Osteoblast (primary cell): ENCODE results near the gene RBM33. TPM values are rescaled to one million over a fixed set of nuclear protein-coding genes. Genes with fewer than 3 reads are reported as not detected.

ENCODE experiments used
- DNase-seq: peaks from one replicate; pipeline ENCODE4 v3.0.0; 2011; ENCODE audit warnings: low spot score, mixed read lengths; ENCODE audit not compliant: insufficient read length; ENCODE audit errors: missing footprints
- H2AFZ ChIP-seq: 2 replicates; pipeline ENCODE4 v1.6.0; 2011; ENCODE audit warnings: mild to moderate bottlenecking, low read length
- H3K27ac ChIP-seq: 2 replicates; pipeline ENCODE4 v1.5.1; 2011; ENCODE audit warnings: mild to moderate bottlenecking, low read depth, low read length, moderate library complexity
- H3K27me3 ChIP-seq: 2 replicates; pipeline ENCODE4 v1.6.0; 2012; ENCODE audit warnings: mild to moderate bottlenecking, control low read depth, inconsistent platforms, low read length, moderate library complexity; ENCODE audit not compliant: insufficient read depth
- H3K36me3 ChIP-seq: 2 replicates; pipeline ENCODE4 v1.5.1; 2011; ENCODE audit warnings: mild to moderate bottlenecking, low read length, control low read depth, moderate library complexity; ENCODE audit not compliant: insufficient read depth
- H3K4me1 ChIP-seq: 2 replicates; pipeline ENCODE4 v1.5.1; 2011; ENCODE audit warnings: mild to moderate bottlenecking, low read length, control low read depth, moderate library complexity; ENCODE audit not compliant: insufficient read depth
- H3K4me2 ChIP-seq: 2 replicates; pipeline ENCODE4 v1.6.0; 2011; ENCODE audit warnings: mild to moderate bottlenecking, low read length; ENCODE audit not compliant: insufficient read depth
- H3K4me3 ChIP-seq: fragments of 200-600 bp; sonication (generic); 3 replicates; pipeline ENCODE4 v1.5.1; 2012; ENCODE audit warnings: mild to moderate bottlenecking, low read length, inconsistent platforms; ENCODE audit not compliant: insufficient read depth
- H3K79me2 ChIP-seq: 2 replicates; pipeline ENCODE4 v1.6.0; 2012; ENCODE audit warnings: mild to moderate bottlenecking, low read length, control low read depth, inconsistent platforms; ENCODE audit not compliant: insufficient read depth
- H3K9me3 ChIP-seq: 2 replicates; pipeline ENCODE4 v1.5.1; 2011; ENCODE audit warnings: low read depth, low read length, control low read depth
- H4K20me1 ChIP-seq: 2 replicates; pipeline ENCODE4 v1.6.0; 2012; ENCODE audit warnings: mild to moderate bottlenecking, low read length, control low read depth; ENCODE audit not compliant: insufficient read depth
- CTCF ChIP-seq: IDR thresholded peaks from 2 replicates; pipeline ENCODE4 v1.5.1; 2011; ENCODE audit warnings: mild to moderate bottlenecking, low read depth, low read length, moderate library complexity; ENCODE audit errors: extremely low read depth
- total RNA-seq: library from RNA; depleted of rRNA; stranded (reverse); fragments of >200 nt; gene quantifications from 2 replicates; pipeline ENCODE4 v1.2.3, GENCODE V29; 2012

RBM33 gene
- total RNA-seq, 1 donor = 27.5 TPM

- Histone ChIP-seq H3K27ac (no peak overlapping the region), H3K4me2 (no peak overlapping the region), H3K4me1 (peaks cover 16% of the 10 kb centered on the region), H3K4me3 (no peak overlapping the region), H3K36me3 (peaks cover 7% of the 10 kb centered on the region), H2AFZ (no peak overlapping the region), H4K20me1 (peaks cover 51% of the 10 kb centered on the region), H3K79me2 (peaks cover 92% of the 10 kb centered on the region), H3K27me3 (no peaks in the 10 kb centered on the region), H3K9me3 (no peaks in the 10 kb centered on the region)
- DNase-seq = no peak
- TF ChIP-seq CTCF = no peak
These were observed 3.3 kb downstream of the RBM33 start for GRCh38 chr7:155647734-155648133.

DNA sequence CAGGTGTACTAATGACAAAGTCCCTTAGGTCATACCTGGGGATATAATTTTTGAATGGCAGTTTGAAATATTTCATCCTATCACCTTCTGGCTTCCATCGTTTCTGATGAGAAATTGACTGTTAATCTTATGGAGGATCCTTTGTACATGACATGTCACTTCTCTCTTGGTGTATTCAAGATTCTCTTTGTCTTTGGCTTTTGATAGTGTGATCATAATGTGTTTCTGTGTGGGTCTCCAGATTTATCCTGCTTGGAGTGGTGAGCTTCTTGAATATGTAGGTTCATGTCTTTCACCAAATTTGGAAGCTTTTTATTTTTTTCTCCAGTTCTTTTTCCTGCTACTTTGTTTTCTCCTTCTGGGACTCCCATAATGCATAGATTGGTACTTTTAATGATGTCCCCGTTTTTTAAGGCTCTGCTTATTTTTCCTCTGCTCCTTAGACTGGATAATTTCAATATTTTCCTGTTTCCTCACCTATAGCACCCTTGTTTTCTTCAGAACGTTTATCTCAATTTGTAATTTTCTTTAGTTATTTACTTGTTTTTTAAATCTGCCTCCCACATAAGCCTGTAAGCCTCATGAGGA, 4.4 kb downstream of the RBM33 start:
- Histone ChIP-seq H3K4me2 (no peak overlapping the region), H3K4me3 (no peak overlapping the region), H2AFZ (no peak overlapping the region), H3K27me3 (no peaks in the 10 kb centered on the region), H3K4me1 (peaks cover 16% of the 10 kb centered on the region), H3K36me3 (peaks cover 7% of the 10 kb centered on the region), H3K27ac (no peak overlapping the region), H3K79me2 (peaks cover 96% of the 10 kb centered on the region), H4K20me1 (peaks cover 58% of the 10 kb centered on the region), H3K9me3 (no peaks in the 10 kb centered on the region)
- no peak for TF ChIP-seq CTCF
- no peak for DNase-seq

DNA sequence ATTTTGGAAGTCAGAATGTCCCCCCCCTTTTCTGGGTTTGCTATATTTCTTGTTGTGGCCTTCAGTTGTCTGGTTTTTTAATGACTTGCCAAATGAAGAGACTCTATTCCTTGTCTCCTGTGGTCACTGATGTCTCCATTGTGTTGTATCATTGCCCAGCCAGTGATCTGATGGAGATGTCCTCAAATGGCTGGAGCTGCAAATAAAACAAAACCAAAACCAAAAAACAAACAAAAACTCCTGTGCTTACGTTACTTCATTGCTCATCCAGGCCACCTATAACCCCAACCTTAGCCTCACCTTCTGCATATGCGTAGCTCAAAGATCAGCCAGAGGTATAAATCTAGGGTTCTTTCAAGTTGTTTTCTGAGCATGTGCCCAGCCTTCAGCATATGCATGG, 5.1 kb downstream of the RBM33 start:
- Histone ChIP-seq H3K4me1 (peaks cover 23% of the 10 kb centered on the region), H3K4me2 (no peak overlapping the region), H2AFZ (no peak overlapping the region), H3K4me3 (no peak overlapping the region), H3K27me3 (no peaks in the 10 kb centered on the region), H3K36me3 (peaks cover 7% of the 10 kb centered on the region), H3K79me2 (peaks cover 97% of the 10 kb centered on the region), H3K27ac (no peak overlapping the region), H3K9me3 (no peaks in the 10 kb centered on the region), H4K20me1 (peaks cover 66% of the 10 kb centered on the region)
- no peak for DNase-seq
- TF ChIP-seq CTCF = no peak

- H3K4me1 ChIP-seq = peaks cover 12% of the 10 kb centered on the region
- H3K79me2 ChIP-seq = peaks cover 97% of the 10 kb centered on the region
- peaks cover 70% of the 10 kb centered on the region for H4K20me1 ChIP-seq
- H3K36me3 ChIP-seq = peaks cover 5% of the 10 kb centered on the region
- no peaks in the 10 kb centered on the region for H3K9me3 ChIP-seq
- peak; percentile 77 for DNase-seq
- TF ChIP-seq CTCF = no peak
- no peak overlapping the region for H3K4me3 ChIP-seq
- H2AFZ ChIP-seq = no peak overlapping the region
- no peak overlapping the region for H3K27ac ChIP-seq
- H3K4me2 ChIP-seq = no peak overlapping the region
- no peaks in the 10 kb centered on the region for H3K27me3 ChIP-seq
These were observed 8.0 kb downstream of the RBM33 start for GRCh38 chr7:155652156-155653114.
